ENCODE results near the gene FBN3. TPM values are rescaled to one million over a fixed set of nuclear protein-coding genes. Genes with fewer than 3 reads are reported as not detected.

The FBN3 gene
- total RNA-seq, 3 donors from 2014 or later, result 0.35 TPM; not detected in 2

- H3K4me3 ChIP-seq, result no peak overlapping the region
- no peaks in the 10 kb centered on the region for H3K36me3 ChIP-seq (ENCODE audit: low read depth)
- H3K4me1 ChIP-seq (ENCODE audit: low read depth), result peaks cover 8% of the 10 kb centered on the region
- H3K9me3 ChIP-seq, result no peaks in the 10 kb centered on the region
- no peak for TF ChIP-seq CTCF (IDR thresholded peaks at IDR 0.05)
- ATAC-seq, result peak; percentile 96
- intact Hi-C loops (cut with DNase I, micrococcal nuclease), result no loop called here
- peak; percentile 88 to 91 (median 89) for DNase-seq
Measured at GRCh38 chr19:8050274-8051096, 98.9 kb downstream of the FBN3 start.

- Histone ChIP-seq H3K4me1 (ENCODE audit: low read depth) (peaks cover 8% of the 10 kb centered on the region), H3K36me3 (ENCODE audit: low read depth) (no peaks in the 10 kb centered on the region), H3K4me3 (no peak overlapping the region), H3K9me3 (no peaks in the 10 kb centered on the region)
- ATAC-seq (no peak), DNase-seq (no peak)
- TF ChIP-seq CTCF (IDR thresholded peaks at IDR 0.05), result no peak
- intact Hi-C loops (cut with DNase I, micrococcal nuclease), result no loop called here
Measured at GRCh38 chr19:8046569-8047165, 102.7 kb downstream of the FBN3 start.

- no peak overlapping the region for H3K4me3 ChIP-seq
- TF ChIP-seq CTCF (IDR thresholded peaks at IDR 0.05), result no peak
- peaks cover 8% of the 10 kb centered on the region for H3K4me1 ChIP-seq (ENCODE audit: low read depth)
- intact Hi-C loops (cut with DNase I, micrococcal nuclease), result no loop called here
- no peaks in the 10 kb centered on the region for H3K36me3 ChIP-seq (ENCODE audit: low read depth)
- DNase-seq (no peak), ATAC-seq (no peak)
- H3K9me3 ChIP-seq, result no peaks in the 10 kb centered on the region
Measured at GRCh38 chr19:8045872-8046568, 103.4 kb downstream of the FBN3 start.

- DNase-seq (no peak), ATAC-seq (no peak)
- intact Hi-C loops (cut with DNase I, micrococcal nuclease), result no loop called here
- Histone ChIP-seq H3K9me3 (no peaks in the 10 kb centered on the region), H3K4me1 (ENCODE audit: low read depth) (no peaks in the 10 kb centered on the region), H3K4me3 (no peak overlapping the region), H3K36me3 (ENCODE audit: low read depth) (no peaks in the 10 kb centered on the region)
- TF ChIP-seq CTCF (IDR thresholded peaks at IDR 0.05), result no peak
Measured at GRCh38 chr19:8044018-8044417, 105.4 kb downstream of the FBN3 start.

GRCh38 chr19:8042900-8043299, 106.5 kb downstream of the FBN3 start:
- no peak for TF ChIP-seq CTCF (IDR thresholded peaks at IDR 0.05)

More at GRCh38 chr19:8042900-8043299, 106.5 kb downstream of the FBN3 start:
- Histone ChIP-seq H3K36me3 (ENCODE audit: low read depth) (no peaks in the 10 kb centered on the region), H3K9me3 (no peaks in the 10 kb centered on the region), H3K4me3 (no peak overlapping the region), H3K4me1 (ENCODE audit: low read depth) (no peaks in the 10 kb centered on the region)
- DNase-seq (no peak), ATAC-seq (no peak)
- intact Hi-C loops (cut with DNase I, micrococcal nuclease), result no loop called here
